ENCODE results near the gene TTC21B.

Gene TTC21B

GRCh38 chr2:165950438-165950837 is 3.1 kb downstream of the TTC21B start:
- Histone ChIP-seq H2BK5ac (ENCODE audit: low read length) (no peak overlapping the region), H4K91ac (ENCODE audit: low read depth, low read length, poor library complexity) (no peak overlapping the region), H3K36me3 (replicated peaks in 1 of 2; ENCODE audit: control insufficient read depth in 2 of 2, insufficient read depth in 2 of 2, low read length in 2 of 2) (peaks cover 5 to 65% of the 10 kb centered on the region in 2 donors), H3K79me1 (ENCODE audit: low read depth, low read length) (no peaks in the 10 kb centered on the region), H2BK120ac (ENCODE audit: low read depth, low read length) (no peak overlapping the region), H3K4me1 (ENCODE audit: control insufficient read depth in 2 of 2, insufficient read depth in 1 of 2, low read depth in 1 of 2, low read length in 2 of 2) (peaks cover 2 to 3% of the 10 kb centered on the region in 2 donors), H3K9me3 (replicated peaks in 1 of 2; ENCODE audit: control insufficient read depth in 2 of 2, insufficient read depth in 1 of 2, low read depth in 1 of 2, low read length in 2 of 2) (no peaks in the 10 kb centered on the region), H3K27ac (replicated peaks; ENCODE audit: low read length) (no peak overlapping the region), H3K27me3 (ENCODE audit: control insufficient read depth in 3 of 3, insufficient read depth in 3 of 3, low read depth in 1 of 3, low read length in 3 of 3) (no peaks in the 10 kb centered on the region), H3K4ac (ENCODE audit: low read length) (no peak overlapping the region), H3K9ac (ENCODE audit: low read depth, low read length, poor library complexity) (no peak overlapping the region), H3K23ac (ENCODE audit: low read depth, low read length, poor library complexity) (no peak overlapping the region), H3K4me3 (ENCODE audit: low read length in 2 of 2) (no peak overlapping the region), H2AFZ (ENCODE audit: low read length) (no peak overlapping the region), H3K4me2 (ENCODE audit: insufficient read depth, low read length, poor library complexity, severe bottlenecking) (no peak overlapping the region), H4K8ac (ENCODE audit: low read depth, low read length) (no peak overlapping the region), H3K18ac (ENCODE audit: low read length) (no peak overlapping the region), H2BK12ac (ENCODE audit: low read length) (no peak overlapping the region), H2AK5ac (ENCODE audit: low read depth, low read length) (no peak overlapping the region), H2BK15ac (ENCODE audit: low read length) (no peak overlapping the region), H3K14ac (ENCODE audit: low read length) (no peak overlapping the region)
- WGBS, 2 donors (ENCODE audit: extremely low coverage in 2 of 2, insufficient read length in 2 of 2, insufficient replicate concordance in 1 of 2), result no CpG with 5 or more reads among the region's 3 CpGs
- DNase-seq (ENCODE audit: low spot score), result no peak

- Histone ChIP-seq H3K27ac (replicated peaks; ENCODE audit: low read length) (no peak overlapping the region), H4K8ac (ENCODE audit: low read depth, low read length) (no peak overlapping the region), H3K9ac (ENCODE audit: low read depth, low read length, poor library complexity) (no peak overlapping the region), H3K18ac (ENCODE audit: low read length) (no peak overlapping the region), H2BK12ac (ENCODE audit: low read length) (no peak overlapping the region), H2AFZ (ENCODE audit: low read length) (no peak overlapping the region), H3K4me1 (ENCODE audit: control insufficient read depth in 2 of 2, insufficient read depth in 1 of 2, low read depth in 1 of 2, low read length in 2 of 2) (no peaks in the 10 kb centered on the region), H3K79me1 (ENCODE audit: low read depth, low read length) (no peaks in the 10 kb centered on the region), H3K14ac (ENCODE audit: low read length) (no peak overlapping the region), H3K36me3 (replicated peaks in 1 of 2; ENCODE audit: control insufficient read depth in 2 of 2, insufficient read depth in 2 of 2, low read length in 2 of 2) (peaks cover 13 to 99% of the 10 kb centered on the region in 2 donors), H4K91ac (ENCODE audit: low read depth, low read length, poor library complexity) (no peak overlapping the region), H2AK5ac (ENCODE audit: low read depth, low read length) (no peak overlapping the region), H3K4me3 (ENCODE audit: low read length in 2 of 2) (no peak overlapping the region), H3K23ac (ENCODE audit: low read depth, low read length, poor library complexity) (no peak overlapping the region), H2BK5ac (ENCODE audit: low read length) (no peak overlapping the region), H3K9me3 (replicated peaks in 1 of 2; ENCODE audit: control insufficient read depth in 2 of 2, insufficient read depth in 1 of 2, low read depth in 1 of 2, low read length in 2 of 2) (no peaks in the 10 kb centered on the region), H3K4me2 (ENCODE audit: insufficient read depth, low read length, poor library complexity, severe bottlenecking) (no peak overlapping the region), H2BK120ac (ENCODE audit: low read depth, low read length) (no peak overlapping the region), H3K4ac (ENCODE audit: low read length) (no peak overlapping the region), H2BK15ac (ENCODE audit: low read length) (no peak overlapping the region), H3K27me3 (ENCODE audit: control insufficient read depth in 3 of 3, insufficient read depth in 3 of 3, low read depth in 1 of 3, low read length in 3 of 3) (no peaks in the 10 kb centered on the region)
- DNase-seq (ENCODE audit: low spot score), result no peak
- WGBS, 2 donors (ENCODE audit: extremely low coverage in 2 of 2, insufficient read length in 2 of 2, insufficient replicate concordance in 1 of 2), result no CpG with 5 or more reads among the region's 1 CpG
These were observed 11.7 kb downstream of the TTC21B start for GRCh38 chr2:165941827-165942226.

GRCh38 chr2:165938237-165938636 is 15.3 kb downstream of the TTC21B start:
- H2AK5ac ChIP-seq (ENCODE audit: low read depth, low read length), result no peak overlapping the region
- WGBS, 2 donors (ENCODE audit: extremely low coverage in 2 of 2, insufficient read length in 2 of 2, insufficient replicate concordance in 1 of 2), result no CpG with 5 or more reads among the region's 1 CpG
- H3K79me1 ChIP-seq (ENCODE audit: low read depth, low read length), result no peaks in the 10 kb centered on the region
- H2AFZ ChIP-seq (ENCODE audit: low read length), result no peak overlapping the region
- no peak overlapping the region for H2BK5ac ChIP-seq (ENCODE audit: low read length)
- H2BK15ac ChIP-seq (ENCODE audit: low read length), result no peak overlapping the region
- H3K4me2 ChIP-seq (ENCODE audit: insufficient read depth, low read length, poor library complexity, severe bottlenecking), result no peak overlapping the region
- no peak overlapping the region for H3K4ac ChIP-seq (ENCODE audit: low read length)
- H3K27me3 ChIP-seq (ENCODE audit: control insufficient read depth in 3 of 3, insufficient read depth in 3 of 3, low read depth in 1 of 3, low read length in 3 of 3), result no peaks in the 10 kb centered on the region
- no peak overlapping the region for H3K9ac ChIP-seq (ENCODE audit: low read depth, low read length, poor library complexity)
- H4K8ac ChIP-seq (ENCODE audit: low read depth, low read length), result no peak overlapping the region
- H3K23ac ChIP-seq (ENCODE audit: low read depth, low read length, poor library complexity), result no peak overlapping the region
- no peak overlapping the region for H3K14ac ChIP-seq (ENCODE audit: low read length)
- H3K36me3 ChIP-seq (replicated peaks in 1 of 2; ENCODE audit: control insufficient read depth in 2 of 2, insufficient read depth in 2 of 2, low read length in 2 of 2), result peaks cover 13 to 98% of the 10 kb centered on the region in 2 donors
- no peak for DNase-seq (ENCODE audit: low spot score)
- H3K18ac ChIP-seq (ENCODE audit: low read length), result no peak overlapping the region
- no peak overlapping the region for H4K91ac ChIP-seq (ENCODE audit: low read depth, low read length, poor library complexity)
- H3K27ac ChIP-seq (replicated peaks; ENCODE audit: low read length), result no peak overlapping the region
- no peaks in the 10 kb centered on the region for H3K9me3 ChIP-seq (replicated peaks in 1 of 2; ENCODE audit: control insufficient read depth in 2 of 2, insufficient read depth in 1 of 2, low read depth in 1 of 2, low read length in 2 of 2)
- no peaks in the 10 kb centered on the region for H3K4me1 ChIP-seq (ENCODE audit: control insufficient read depth in 2 of 2, insufficient read depth in 1 of 2, low read depth in 1 of 2, low read length in 2 of 2)
- H3K4me3 ChIP-seq (ENCODE audit: low read length in 2 of 2), result no peak overlapping the region
- H2BK120ac ChIP-seq (ENCODE audit: low read depth, low read length), result no peak overlapping the region
- no peak overlapping the region for H2BK12ac ChIP-seq (ENCODE audit: low read length)

- WGBS, 2 donors (ENCODE audit: extremely low coverage in 2 of 2, insufficient read length in 2 of 2, insufficient replicate concordance in 1 of 2), result no CpG with 5 or more reads among the region's 4 CpGs
- DNase-seq (ENCODE audit: low spot score), result no peak
- Histone ChIP-seq H3K36me3 (replicated peaks in 1 of 2; ENCODE audit: control insufficient read depth in 2 of 2, insufficient read depth in 2 of 2, low read length in 2 of 2) (peaks cover 2 to 98% of the 10 kb centered on the region in 2 donors), H3K4ac (ENCODE audit: low read length) (no peak overlapping the region), H3K4me3 (ENCODE audit: low read length in 2 of 2) (no peak overlapping the region), H2AFZ (ENCODE audit: low read length) (no peak overlapping the region), H3K9ac (ENCODE audit: low read depth, low read length, poor library complexity) (no peak overlapping the region), H3K4me1 (ENCODE audit: control insufficient read depth in 2 of 2, insufficient read depth in 1 of 2, low read depth in 1 of 2, low read length in 2 of 2) (no peaks in the 10 kb centered on the region), H3K27me3 (ENCODE audit: control insufficient read depth in 3 of 3, insufficient read depth in 3 of 3, low read depth in 1 of 3, low read length in 3 of 3) (no peaks in the 10 kb centered on the region), H2AK5ac (ENCODE audit: low read depth, low read length) (no peak overlapping the region), H4K8ac (ENCODE audit: low read depth, low read length) (no peak overlapping the region), H3K9me3 (replicated peaks in 1 of 2; ENCODE audit: control insufficient read depth in 2 of 2, insufficient read depth in 1 of 2, low read depth in 1 of 2, low read length in 2 of 2) (no peaks in the 10 kb centered on the region), H2BK12ac (ENCODE audit: low read length) (no peak overlapping the region), H3K79me1 (ENCODE audit: low read depth, low read length) (no peaks in the 10 kb centered on the region), H3K18ac (ENCODE audit: low read length) (no peak overlapping the region), H2BK5ac (ENCODE audit: low read length) (no peak overlapping the region), H3K14ac (ENCODE audit: low read length) (no peak overlapping the region), H4K91ac (ENCODE audit: low read depth, low read length, poor library complexity) (no peak overlapping the region), H3K4me2 (ENCODE audit: insufficient read depth, low read length, poor library complexity, severe bottlenecking) (no peak overlapping the region), H3K27ac (replicated peaks; ENCODE audit: low read length) (no peak overlapping the region), H2BK120ac (ENCODE audit: low read depth, low read length) (no peak overlapping the region), H2BK15ac (ENCODE audit: low read length) (no peak overlapping the region), H3K23ac (ENCODE audit: low read depth, low read length, poor library complexity) (no peak overlapping the region)
These were observed 20.2 kb downstream of the TTC21B start for GRCh38 chr2:165933211-165933910.

All from neuronal stem cell (in vitro differentiated cells).